ENCODE data around the gene ADGRG2.
"Not testable (repeated sequence)": the region's sequence is repeated elsewhere in the genome, so short reads cannot be mapped to it uniquely, and the experiment has no call there.

The ADGRG2 gene

DNA sequence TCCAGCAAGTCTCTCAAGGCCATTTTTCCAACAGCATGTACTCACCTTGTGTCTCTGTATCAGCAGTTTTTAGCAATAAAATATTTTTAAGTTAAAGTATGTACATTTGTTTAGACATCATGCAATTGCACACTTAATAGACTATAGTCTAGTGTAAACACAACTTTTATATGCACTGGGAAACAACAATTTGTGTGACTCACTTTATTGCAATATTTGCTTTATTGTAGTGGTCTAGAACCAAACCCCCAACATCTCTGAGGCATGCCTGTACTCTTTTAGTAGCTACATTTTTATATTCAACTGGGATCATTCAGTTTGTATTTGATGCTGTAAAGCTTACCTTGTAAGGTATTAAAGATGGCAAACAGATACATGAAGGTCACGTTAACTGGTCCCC, 123.6 kb downstream of the ADGRG2 start:
- DNase-seq, result no peak

DNA sequence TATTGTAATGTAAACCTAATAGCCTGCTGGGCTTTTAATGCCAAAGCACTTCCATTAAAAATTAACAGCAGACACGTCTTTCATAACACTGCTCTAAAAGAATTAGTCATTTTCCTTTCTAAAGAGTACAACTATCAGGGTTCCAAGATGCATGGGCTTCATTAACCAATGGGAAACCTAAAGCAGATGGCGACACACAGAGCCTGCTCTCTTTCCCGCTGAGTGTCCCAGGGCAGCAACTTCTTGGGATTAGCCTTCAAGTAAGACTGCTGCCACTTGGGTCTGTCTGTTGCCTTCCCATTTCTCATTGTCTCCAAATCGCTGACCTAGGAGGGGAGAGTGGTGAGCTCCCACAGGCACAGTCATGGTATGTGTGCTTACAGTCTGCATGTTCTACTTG, 124.4 kb downstream of the ADGRG2 start:
- DNase-seq, result no peak

DNA sequence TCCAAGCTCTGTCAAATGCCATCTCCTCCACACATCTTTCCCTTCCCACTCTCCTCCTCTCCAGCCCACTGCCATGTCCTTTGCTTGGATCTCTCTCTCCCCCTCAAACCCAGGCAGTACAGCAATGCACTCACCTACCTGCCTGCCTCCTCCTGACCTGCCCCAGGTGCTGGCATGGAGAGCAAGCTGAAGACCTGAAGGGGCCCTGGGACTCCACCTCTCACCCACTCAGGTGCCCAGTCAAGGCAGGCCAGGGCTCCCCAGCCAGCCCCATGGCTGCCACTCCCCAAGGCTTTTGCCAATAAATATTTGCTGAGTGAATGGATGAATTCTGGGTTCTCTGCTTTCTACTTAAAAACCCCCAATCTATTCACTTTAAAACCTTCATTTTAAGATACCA, 125.7 kb downstream of the ADGRG2 start:
- DNase-seq, result no peak

DNA sequence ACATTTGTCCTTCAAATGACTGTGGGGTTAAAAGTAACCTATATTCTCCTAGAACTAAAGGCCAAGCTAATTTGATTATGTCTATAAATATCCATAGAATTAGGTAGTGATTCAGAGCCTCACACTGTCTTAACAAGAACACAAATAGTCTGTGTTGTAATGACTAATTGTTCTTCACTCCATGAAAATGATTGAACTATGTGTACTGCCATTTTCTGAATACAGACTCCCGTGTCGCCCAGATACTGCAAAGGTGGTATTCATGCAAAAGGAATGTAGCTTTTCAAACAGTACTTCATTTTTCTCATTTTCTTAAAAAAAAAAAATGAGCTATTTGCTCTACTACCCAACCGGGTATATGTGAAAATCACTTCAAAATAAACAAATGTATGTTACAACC, 127.0 kb downstream of the ADGRG2 start:
- DNase-seq, result no peak

DNA sequence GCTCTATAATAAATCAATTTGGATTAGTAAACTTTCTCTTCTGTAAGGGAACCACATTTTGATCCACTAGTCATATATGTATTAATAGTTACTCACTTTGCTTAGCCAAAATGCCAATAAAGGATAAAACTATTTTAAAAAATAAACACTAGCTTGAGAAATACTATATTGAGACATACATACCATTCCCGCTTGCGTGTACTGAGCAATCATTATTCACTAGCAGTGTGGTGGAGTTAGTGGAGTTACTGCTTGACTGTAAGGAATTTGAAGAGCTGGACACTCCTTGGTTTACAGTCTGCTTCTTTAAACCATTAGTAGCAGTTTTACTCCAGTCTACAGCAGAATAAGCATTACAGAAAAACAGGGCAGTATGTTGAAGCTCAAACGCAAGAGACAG, 127.6 kb downstream of the ADGRG2 start:
- DNase-seq, result no peak

DNA sequence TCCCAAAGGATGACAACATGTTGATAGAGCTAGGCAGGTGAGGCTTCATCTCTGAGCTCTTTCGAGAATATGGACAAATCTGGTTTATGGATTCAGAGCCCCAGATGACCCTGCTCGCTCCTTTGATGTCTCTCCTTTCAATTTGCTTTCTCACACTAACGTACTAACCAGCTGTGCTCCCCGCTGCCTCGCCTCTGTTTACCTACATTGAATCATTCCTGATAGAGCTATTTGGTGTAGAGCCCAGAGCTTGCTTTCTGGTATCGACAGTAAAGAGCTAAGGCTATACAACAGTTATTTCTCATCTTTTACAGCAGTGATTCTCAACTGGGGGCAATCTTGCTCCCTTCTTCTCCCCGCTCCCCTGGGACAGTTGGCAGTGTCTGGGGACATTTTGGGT, 129.4 kb downstream of the ADGRG2 start:
- no peak for DNase-seq

DNA sequence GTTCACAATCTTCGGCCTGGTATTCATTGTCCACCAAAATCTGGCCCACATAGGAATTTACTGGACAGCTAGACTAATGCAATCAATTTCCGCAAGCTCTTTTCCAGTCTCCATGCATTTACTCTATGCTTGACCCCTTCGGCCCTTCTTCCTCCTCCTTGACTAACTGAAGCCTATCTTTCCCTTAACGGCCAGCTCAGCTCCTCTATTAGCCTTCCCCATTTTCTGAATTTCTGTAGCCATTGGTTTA, 137.2 kb downstream of the ADGRG2 start:
- DNase-seq, result no peak

DNA sequence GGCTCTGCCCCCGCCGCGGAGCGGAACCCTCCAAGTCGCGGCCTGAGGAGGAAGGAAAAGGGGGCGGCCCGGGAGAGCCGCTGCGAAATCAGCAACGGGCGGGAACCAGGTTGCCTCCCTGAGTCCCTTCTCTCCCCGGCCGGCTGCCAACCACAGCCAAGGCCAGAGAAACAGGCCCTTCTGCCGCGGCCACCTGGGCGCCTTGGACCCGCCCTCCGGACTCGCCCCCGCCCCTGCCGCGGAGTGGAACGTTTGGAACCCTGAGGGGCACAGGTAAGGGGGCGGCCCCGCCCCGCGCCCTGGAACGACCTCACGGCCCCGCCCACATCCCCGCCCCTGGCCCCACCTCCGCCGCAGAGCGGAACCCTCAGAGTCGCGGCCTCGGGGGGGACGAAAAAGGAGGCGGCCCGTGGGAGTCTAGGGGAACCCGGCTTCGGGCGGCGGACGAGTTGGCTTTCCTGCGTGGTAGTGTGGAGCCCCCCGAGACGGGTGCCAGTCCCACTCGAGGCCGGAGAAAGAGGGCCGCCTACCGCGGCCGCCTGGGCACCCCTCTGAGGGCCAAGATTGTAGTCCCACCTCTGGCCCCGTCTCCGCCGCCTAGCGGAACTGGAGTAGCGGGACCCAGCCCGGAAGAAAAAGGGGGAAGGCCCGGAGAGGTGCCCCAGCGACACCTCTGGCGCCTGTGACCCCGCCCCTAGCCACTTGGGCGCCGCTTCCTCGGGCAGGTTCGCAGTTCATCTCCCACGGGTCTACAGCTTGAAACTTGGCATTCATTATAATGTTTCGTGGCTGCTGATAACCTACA, 137.7 kb downstream of the ADGRG2 start:
- DNase-seq, result peak; percentile 71

DNA sequence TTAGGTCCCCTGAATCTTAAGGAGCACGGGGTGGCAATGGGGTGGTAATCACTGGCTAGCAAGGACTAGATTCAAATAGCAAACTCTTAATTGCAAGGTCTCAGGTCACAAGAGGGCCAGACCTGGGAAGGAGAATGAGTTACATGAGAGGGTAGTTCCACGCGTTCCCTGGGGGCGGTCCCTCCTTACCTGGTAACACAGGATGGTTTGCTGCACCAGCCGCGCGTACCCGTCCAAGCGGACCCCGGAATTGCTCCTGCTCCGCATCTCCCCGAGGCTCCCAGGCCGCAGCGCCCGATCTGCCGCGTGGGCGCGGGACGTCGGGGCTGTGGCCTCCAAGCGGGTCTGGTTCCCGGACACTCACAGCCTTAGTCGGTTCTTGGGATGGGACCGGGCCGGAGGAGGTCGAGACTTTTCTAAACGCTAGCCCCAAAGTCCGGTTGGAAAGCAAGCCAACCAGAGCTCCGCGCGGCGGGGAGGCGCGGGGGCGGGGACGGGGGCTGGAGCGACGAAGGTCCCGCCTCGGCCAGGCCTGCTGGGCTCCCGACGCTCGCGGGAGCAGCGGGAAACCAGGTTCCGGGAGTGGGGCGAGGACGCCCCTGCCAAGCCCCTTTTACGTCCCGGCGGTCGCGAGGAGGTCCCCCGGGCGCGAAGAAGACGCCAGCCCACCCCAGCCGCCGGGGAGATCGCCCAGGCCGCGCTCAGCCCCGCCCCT, 138.4 kb downstream of the ADGRG2 start, which contains the start of gene PHKA2:
Gene PHKA2, minus strand, starts transcription at position 449 of the 715 bp plus-strand sequence. Its CDS starts 182 bp downstream, at position 267.
- peak; percentile 65 for DNase-seq

DNA sequence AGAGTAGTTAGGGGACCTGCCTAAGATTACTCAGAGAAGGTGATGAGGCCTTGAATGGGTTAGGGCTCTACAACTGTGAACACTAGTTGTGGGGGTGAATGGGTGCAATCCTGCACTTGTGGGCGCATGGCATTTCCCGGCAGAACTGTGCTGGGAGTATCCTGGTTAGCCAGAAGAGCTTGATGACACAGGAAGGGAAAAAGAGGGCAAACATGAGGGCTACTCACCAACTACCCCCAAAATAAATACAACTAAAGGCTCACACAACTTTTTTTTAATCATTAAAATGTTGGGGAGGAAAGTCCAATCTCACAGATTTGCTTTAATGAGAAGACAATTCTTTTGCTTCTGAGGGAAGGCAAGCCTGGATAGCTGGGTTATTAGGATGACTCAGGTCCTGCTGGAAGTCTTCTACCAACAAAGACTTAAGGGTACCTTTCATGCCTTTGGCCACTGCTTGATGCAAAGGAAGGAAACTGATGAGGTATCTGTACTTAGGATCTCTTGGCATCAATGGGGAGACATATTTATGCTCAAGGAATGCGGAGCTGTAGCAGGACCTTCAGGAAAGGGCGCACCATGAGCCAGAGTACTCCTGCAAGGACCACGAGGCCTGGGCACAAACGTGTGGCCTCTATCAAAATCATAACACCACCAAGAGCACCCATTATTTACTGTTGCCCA, 141.0 kb downstream of the ADGRG2 start:
- no peak for DNase-seq

DNA sequence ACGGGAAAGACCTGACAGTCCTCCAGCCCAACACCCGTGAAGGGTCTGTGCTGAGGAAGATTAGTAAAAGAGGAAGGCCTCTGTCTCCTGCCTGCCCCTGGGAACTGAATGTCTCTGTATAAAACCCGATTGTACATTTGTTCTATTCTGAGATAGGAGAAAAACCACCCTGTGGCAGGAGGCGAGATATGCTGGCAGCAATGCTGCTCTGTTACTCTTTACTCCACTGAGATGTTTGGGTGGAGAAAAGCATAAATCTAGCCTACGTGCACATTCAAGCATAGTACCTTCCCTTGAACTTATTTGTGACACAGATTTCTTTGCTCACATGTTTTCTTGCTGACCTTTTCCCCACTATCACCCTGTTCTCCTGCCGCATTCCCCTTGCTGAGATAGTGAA, 142.0 kb downstream of the ADGRG2 start:
- DNase-seq, result not testable (repeated sequence)

DNA sequence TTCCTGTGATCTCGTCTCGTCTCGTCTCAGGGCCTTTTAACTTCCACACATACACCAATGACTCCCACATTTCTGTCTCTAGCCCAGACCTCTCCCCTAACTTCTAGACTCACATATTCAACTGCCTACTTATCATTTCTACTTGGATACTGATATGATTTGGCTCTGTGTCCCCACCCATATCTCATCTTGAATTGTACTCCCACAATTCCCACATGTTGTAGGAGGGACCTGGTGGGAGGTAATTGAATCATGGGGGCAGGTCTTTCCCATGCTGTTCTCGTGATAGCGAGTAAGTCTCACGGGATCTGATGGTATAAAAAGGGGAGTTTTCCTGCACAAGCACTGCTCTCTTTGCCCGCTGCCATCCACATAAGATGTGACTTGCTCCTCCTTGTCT, 147.3 kb downstream of the ADGRG2 start:
- DNase-seq, result no peak

DNA sequence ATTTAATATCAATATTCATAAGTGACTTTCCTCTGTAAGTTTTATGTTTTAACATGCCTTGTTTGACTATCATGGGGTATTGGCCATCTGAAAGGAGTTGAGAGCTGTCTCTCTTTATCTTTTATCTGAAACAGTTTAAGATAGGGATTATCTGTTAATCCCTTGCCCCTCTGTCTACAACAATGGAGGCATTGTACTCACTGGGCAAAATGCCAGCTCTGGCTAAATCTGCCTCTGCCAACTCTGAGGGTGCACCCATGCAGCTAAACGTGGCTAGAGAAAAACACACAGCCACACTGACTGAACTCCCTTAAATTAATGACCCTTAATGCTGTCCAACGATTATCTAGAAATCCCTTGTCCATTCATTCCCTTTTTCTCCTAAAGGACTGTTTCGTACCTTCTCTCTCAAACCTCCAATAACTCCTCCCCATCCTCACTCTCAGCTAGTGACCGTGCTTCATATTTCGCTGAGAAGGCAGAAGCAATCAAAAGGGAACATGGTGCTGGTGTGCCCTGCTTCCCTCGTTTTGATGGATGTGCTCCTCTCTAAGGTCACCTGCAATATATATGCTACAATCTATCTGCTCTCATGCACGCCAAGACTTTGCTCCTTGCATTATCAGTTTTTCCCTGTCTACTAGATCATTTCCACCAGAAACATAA, 148.6 kb downstream of the ADGRG2 start:
- DNase-seq, result no peak

DNA sequence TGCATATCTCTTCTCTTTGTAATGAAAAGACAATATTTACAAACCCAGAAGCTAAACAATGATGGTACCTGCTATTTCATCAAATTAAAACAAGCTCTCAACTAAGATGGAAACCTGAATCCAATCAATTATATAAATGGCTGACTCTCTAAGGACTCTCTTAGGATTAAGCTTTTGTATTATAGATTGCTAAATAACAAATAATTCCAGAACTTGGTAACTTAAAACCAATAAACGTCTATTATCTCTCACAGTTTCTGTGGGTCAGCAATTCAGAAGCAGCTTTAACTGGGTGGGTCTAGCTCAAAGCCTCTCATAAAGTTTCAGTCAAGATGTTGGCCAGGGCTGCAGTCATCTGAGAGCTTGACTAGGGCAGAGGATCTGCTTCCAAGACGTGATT, 150.8 kb downstream of the ADGRG2 start:
- no peak for DNase-seq

DNA sequence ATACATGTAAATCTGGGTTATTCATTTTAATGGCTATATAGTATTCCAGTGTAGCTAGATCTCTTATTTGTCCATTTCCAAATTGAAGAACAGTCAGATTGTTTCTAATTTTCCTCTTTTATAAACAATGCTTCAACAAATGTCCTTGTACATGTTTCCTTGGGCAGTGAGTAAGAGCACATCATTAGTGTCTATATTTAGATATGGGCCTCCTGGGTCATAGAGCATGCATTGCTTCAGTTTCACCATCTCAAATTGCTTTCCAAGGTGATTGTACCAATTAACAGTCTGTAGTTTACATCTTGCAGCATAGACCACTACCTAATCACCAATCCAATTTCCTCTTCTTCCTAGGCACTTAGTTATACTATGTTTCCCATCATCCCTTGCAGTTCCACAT, 151.8 kb downstream of the ADGRG2 start:
- DNase-seq, result no peak

DNA sequence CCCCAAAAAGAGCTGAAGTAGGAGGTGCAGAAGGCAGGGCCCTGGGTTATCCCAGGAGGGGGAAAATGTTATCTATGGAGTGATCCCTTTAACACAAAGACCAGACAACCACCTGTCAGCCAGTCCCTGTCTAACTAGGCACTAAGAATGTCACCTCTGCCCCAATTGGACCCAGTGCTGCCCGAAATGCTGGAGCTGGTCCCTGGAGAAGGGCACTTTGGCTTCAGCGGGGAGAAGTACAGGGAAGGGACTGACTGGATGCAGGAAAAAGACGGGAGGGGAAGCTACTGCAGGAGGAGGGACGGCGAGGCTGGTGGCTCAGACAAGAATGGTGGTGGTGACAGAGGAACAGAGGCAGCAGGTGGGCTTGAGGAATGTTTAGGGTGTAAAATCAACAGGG, 155.6 kb downstream of the ADGRG2 start:
- DNase-seq, result no peak

DNA sequence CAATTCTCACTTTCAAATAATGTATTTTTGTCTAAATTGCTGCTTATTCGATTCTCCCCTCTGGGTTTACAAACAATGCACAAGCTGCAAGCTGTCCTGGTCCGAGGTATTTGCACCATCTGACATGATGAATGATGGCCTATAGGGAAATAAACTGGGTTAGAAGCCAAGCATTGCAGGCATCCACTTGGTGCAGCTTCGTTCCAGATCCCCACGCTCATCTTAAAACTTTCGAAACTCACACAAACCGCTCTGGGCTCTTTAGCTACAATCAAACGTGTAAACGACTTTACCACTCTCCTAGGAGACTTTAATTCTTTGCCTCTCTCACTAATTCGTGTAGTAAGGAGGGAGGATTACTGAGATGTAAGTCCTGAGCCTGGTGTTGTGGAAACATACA, 157.4 kb downstream of the ADGRG2 start:
- DNase-seq, result no peak

DNA sequence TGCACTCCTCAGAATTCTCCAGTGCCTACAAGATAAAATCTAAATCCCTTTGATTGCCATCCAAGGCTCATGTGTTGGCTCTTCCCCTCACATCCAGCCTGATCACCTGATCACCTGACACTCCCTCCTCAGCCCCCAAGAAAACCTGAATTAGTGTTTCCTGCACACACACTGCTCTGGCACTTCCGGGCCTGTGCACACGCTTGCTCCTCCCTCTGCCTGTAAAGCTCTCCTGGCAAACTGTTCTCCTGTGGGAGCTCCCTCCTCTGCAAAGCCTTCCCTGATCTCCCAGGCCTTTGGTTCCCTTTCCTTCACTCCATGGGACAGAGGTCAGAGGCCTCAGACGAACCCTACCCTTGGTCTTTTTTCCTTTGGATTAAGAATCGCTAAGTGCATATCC, 158.2 kb downstream of the ADGRG2 start:
- DNase-seq, result no peak

DNA sequence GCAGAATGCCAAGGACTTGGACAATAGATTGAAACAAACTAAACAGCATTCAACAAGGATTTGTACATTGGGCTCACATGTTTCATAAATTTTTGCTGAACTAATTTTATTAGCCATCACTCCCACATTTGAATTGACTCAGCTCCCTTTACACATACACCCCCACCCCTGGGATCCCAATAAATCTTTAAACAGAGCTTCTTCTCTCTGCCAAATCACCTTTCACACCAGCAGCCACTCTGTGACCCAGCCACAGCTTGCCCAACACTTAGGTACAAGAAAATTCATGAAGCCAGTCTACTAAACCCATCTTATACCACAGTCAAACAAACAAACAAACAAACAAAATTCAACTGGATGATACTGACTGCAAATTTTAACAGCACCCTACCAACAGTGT, 159.9 kb downstream of the ADGRG2 start:
- DNase-seq, result no peak

DNA sequence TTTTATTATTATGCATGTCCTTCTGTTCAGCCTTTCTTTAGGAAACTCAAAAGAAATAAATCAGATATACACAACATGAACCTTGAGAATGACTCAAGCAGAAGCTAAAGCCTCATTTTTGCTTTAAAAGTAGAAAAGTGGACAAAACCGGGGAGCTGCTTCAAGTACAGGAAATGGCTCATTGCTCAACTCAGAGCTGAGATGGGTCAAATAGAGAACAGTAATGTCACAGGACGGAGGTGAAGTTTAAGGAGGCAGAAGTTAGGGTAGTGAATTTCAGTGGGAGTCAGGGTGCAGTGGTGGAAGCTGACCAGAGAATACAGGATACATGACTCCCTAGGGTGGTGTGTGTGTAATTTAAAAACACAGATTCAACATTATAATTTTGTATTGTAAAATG, 160.6 kb downstream of the ADGRG2 start:
- no peak for DNase-seq

DNA sequence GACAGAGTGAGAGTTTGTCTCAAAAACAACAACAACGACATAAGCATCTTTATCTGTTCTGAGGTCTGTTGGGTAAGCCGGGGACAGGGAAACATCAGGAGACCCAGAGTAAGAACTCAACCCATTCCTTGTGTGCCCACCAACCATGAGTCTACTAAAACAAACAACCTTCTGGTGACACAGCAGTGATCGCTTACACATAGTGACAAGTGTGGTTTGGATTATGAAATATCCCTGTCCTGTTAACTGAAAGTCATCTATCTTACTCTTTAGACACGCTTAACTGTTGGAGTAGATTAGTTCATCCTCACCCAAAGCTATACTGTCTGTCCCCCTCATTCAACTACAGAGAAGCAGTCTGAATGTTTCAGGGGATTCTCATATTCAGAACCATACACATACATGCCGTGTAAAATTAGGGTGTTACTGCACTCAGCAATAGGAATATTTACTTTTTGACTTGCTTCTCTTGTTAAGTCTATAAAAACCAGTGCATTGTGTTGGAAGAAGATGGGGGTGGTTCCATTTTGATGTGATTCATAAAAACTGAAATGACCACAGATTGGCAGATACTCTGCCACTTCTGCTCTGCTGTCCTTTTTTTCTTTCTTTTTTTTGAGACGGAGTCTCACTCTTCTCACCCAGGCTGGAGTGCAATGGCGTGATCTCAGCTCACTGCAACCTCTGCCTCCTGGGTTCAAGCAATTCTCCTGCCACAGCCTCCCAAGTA, 165.8 kb downstream of the ADGRG2 start:
- DNase-seq, result no peak

DNA sequence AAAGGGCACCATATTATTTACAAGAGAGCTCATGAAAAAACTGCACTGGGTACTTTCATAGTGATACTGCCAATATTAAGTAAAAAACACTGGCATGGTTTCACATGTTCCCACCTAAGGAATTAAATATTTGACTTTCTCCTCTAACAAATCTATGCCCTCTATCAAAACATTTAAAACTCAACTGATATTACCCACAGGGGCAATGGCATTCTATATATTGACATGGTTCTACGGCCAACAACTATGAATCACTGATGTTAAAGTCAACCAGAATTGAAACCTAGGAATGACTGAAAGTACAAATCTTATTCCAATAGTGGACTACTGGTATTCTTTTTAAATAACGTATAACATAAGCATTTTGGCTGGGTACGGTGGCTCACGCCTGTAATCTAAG, 166.6 kb downstream of the ADGRG2 start:
- DNase-seq, result no peak

DNA sequence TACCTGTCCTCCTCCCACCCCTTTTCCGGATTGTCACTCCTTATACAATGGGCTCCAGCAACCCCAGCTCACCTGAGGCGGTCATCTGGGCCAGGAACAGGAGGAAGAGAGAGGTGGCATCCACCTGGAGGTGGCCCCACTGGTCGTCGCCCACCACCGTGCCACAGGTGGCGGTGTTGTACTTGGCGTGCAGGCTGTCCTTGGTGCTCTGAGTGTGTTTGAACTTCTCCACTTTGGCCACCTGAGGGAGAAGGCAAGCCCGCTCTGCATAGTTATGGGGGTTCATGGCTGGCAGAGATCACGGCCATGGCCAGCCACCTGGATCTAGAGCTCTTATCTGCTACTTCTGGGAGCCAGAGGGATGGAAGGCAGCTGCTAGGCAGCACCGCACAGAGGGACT, 171.2 kb downstream of the ADGRG2 start:
- DNase-seq, result no peak
